Neural progenitor cell (in vitro differentiated cells): ENCODE measurements around the gene MAP7.

ENCODE experiments used
- EZH2 ChIP-seq: fragments of 200-600 bp; sonication (generic); IDR thresholded peaks from 2 replicates; pipeline ENCODE4 v1.6.1; 2017; ENCODE audit warnings: antibody characterized with exemption, mild to moderate bottlenecking, moderate library complexity
- EZH2phosphoT487 ChIP-seq: fragments of 200-600 bp; sonication (generic); IDR thresholded peaks from 2 replicates; pipeline ENCODE4 v1.6.1; 2017; ENCODE audit warnings: antibody characterized with exemption
- TF ChIP-seq, protein P1 (sequence below): fragments of 200-600 bp; sonication (generic); IDR thresholded peaks from 2 replicates; pipeline ENCODE4 v1.5.1; 2017; ENCODE audit warnings: antibody characterized with exemption, mild to moderate bottlenecking

DNA sequence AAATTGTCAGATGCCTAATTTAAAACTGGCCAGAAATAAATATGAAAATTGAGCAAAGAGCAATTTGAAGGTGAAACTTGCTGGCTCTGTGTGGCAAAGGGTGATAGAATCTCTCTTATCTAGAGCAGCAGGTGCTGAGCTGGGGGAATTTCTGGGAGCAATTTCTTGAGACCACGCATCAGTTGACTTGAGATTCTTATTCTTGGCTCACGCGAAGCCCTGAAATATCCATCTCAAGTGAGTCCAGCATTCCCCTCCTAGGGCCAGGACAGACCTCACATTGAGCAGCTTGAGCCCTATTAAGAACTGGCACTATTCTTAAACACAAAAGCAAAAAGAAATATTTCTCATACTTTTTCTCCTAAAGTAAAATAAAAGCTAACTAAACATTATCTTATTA is 66.3 kb downstream of the MAP7 start:
- TF ChIP-seq, protein P1, sequence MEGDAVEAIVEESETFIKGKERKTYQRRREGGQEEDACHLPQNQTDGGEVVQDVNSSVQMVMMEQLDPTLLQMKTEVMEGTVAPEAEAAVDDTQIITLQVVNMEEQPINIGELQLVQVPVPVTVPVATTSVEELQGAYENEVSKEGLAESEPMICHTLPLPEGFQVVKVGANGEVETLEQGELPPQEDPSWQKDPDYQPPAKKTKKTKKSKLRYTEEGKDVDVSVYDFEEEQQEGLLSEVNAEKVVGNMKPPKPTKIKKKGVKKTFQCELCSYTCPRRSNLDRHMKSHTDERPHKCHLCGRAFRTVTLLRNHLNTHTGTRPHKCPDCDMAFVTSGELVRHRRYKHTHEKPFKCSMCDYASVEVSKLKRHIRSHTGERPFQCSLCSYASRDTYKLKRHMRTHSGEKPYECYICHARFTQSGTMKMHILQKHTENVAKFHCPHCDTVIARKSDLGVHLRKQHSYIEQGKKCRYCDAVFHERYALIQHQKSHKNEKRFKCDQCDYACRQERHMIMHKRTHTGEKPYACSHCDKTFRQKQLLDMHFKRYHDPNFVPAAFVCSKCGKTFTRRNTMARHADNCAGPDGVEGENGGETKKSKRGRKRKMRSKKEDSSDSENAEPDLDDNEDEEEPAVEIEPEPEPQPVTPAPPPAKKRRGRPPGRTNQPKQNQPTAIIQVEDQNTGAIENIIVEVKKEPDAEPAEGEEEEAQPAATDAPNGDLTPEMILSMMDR = no peak
- no peak for TF ChIP-seq EZH2
- TF ChIP-seq EZH2phosphoT487 = no peak
